NOMO-1 treated with dmso at 0.1 percent for 144 hours (cell line): ENCODE results near the gene SLC35G2.
"Not testable (repeated sequence)": the region's sequence is repeated elsewhere in the genome, so short reads cannot be mapped to it uniquely, and the experiment has no call there.

Experiments used
- DNase-seq: peaks from one replicate; lab custom pipeline; 2025; ENCODE audit not compliant: unreplicated experiment; lab: John Stamatoyannopoulos, UW

The SLC35G2 gene

DNA sequence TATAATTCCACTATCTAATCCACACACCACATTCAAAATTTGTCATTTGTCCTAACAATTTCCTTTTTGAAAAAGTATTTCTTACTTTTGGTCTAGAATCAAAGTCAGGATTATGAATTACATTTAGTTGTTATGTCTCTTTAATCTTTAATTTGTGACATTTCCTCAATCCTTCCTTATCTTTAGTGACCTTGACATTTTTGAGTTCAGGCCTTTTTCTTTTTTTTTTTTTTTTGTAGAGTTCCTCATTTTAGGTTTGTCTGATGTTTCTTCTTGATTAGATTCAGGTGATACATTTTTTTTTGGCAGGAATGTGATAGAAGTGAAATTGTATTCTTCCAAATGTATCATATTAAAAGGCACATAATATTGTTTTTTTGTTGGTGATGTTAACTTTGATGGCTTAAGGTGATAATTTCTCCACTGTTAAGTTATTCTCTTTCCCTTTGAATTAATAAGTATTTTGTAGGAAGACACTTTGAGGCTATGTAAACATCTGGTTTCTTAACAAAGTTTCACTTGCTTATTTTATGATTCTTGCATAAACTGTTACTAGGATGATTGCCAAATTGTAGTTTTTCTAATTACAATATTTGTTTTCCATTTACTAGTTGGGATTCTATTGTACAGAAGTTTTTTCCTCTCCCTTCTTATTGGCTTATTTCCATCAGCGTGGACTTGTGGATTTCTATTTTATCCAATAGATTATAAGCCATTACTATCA is 16.3 kb downstream of the SLC35G2 start:
- DNase-seq = peak; percentile 28

DNA sequence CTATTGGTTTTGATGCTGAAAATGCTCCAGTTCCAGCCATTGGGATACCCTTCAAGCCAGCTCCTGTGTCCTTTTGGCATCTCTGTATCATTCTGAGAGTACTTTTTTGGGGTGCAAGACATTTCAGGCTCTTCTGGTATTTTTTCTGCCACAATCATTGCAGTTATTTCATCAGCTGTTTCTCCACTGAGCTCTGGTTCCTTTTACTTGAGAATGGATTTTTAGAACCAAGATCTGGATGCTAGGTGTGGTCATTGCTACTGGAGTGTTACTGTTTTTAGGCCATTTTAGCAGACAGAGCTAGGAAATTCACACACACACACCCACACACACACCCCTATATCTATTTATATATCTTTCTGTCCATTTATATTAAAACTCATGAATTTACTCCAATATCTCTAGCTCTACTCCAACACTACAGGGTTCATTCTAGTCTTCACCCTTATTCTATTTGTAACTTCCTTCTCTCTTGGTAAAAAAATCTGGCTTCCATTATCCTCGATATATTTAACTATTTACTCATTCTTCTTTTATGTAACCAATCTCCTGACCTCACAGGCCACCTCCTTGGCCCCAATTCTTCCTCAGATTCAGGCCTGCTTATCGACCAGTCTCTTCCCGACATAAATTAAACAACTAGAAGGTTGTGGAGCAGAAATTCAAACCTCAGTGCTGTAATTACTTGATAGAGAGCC is 17.0 kb downstream of the SLC35G2 start:
- no peak for DNase-seq

GRCh38 chr3:136836511-136837156 is 17.7 kb downstream of the SLC35G2 start:
- DNase-seq = no peak

GRCh38 chr3:136838641-136839555 is 20.0 kb downstream of the SLC35G2 start:
- peak; percentile 38 for DNase-seq

DNA sequence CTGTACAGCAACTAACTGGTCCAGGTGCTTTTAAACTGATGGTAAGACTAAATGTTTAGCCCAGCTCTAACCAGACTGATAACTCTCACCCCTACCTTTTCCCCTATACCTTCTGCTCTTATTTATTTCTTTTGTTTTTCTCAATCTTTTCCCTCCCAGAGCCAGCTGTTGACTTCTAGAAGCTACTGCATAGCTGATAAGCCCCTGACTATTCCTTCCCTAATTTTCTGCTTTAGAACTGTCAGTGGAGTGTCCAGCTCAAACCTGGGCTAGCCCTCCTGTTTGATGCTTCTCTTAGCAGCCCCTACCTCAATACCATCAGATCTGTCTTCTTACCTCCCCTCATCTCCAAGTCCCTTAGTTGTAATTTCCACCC is 20.6 kb downstream of the SLC35G2 start:
- DNase-seq = no peak

DNA sequence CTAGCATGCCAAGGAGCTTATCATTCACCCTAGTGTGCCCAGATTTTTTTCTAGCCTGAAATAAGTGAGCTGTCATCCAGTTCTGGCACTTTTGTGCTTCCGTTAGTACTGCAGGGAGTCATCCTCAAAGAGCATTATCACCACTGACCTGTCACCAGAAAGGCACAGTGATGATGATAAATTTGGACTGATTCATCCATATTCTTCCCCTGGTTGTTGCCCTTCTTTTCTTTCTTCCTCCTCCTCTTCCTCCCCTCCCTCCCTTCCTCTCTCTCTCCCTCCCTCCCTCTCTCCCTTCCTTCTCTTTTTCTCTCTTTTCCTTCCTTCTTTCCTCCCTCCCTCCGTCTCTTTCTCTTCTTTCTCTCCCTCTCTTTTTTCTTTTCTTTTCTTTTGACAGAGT is 21.3 kb downstream of the SLC35G2 start:
- DNase-seq = no peak

- no peak for DNase-seq
Measured at GRCh38 chr3:136842294-136842693, 23.4 kb downstream of the SLC35G2 start.

DNA sequence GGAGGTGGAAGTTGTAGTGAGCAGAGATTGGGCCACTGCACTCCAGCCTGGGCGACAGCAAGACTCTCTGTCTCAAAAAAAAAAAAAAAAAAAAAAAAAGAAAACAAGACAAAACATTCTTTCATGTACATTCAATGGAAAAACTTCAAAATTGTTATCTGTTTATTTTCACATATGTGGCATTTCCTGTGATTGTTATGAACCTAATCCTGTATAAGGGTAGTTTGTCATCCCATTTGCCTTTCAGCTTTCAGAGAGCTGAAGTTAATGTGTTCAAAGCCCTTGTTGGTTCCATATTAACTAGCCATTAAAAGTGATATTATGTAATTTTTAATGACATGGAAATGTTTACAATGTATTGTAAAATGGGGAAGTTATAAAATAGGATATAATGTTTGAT is 25.8 kb downstream of the SLC35G2 start:
- DNase-seq = no peak

DNA sequence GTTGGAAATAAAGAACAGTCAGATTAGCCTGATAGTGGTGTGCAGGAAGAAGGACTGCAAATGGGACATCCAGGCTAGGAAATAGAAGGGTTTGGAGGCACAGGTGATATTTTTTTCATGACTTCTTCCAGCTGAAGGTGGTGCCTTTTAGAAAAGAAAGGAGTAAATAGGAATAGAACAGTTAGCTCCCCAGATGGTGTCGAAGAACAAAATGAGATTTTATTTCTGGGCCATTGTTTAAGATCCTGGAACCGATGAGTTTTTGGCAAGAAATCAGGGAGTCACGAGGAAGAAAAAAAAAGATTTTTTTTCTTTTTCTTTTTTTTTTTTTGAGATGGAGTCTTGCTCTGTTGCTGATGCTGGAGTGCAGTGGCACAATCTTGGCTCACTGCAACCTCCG is 33.3 kb downstream of the SLC35G2 start:
- no peak for DNase-seq

DNA sequence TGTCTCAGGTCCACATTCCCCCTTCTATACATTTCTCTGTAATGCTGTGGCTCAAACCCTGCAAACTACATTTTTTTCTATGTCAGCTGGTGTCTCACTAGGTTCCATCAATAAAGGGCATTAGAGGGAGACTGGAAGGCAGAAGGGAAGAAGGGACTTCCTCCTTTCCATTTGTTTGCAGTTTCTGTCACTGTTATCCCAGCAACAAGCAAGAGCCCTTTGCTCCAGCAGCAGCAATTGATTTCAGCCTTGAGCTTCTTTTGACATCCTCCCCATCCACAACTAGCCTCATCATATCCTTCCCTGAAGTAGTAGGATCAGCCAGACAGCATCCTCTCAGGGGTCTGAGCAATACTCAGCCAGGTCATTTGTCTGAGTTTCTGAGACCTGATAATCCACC is 37.7 kb downstream of the SLC35G2 start:
- DNase-seq = peak; percentile 15

- DNase-seq = no peak
Measured at GRCh38 chr3:136858381-136858780, 39.5 kb downstream of the SLC35G2 start.

DNA sequence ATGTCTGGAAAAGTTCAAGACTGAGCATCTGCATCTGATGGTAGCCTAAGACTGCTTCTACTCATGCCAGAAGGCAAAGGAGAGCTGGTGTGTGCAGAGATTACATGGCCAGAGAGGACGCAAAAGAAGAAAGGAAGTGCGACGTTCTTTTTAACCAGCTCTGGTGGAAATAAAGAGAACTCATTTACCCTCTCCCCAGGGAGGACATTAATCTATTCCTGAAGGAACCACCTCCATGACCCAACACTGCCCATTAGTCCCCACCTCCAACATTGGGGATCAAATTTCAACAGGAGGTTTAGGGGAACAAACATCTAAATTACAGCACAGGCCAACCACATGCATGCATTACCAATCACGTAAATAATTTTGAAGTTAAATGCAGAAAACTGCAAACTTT is 41.6 kb downstream of the SLC35G2 start:
- no peak for DNase-seq

DNA sequence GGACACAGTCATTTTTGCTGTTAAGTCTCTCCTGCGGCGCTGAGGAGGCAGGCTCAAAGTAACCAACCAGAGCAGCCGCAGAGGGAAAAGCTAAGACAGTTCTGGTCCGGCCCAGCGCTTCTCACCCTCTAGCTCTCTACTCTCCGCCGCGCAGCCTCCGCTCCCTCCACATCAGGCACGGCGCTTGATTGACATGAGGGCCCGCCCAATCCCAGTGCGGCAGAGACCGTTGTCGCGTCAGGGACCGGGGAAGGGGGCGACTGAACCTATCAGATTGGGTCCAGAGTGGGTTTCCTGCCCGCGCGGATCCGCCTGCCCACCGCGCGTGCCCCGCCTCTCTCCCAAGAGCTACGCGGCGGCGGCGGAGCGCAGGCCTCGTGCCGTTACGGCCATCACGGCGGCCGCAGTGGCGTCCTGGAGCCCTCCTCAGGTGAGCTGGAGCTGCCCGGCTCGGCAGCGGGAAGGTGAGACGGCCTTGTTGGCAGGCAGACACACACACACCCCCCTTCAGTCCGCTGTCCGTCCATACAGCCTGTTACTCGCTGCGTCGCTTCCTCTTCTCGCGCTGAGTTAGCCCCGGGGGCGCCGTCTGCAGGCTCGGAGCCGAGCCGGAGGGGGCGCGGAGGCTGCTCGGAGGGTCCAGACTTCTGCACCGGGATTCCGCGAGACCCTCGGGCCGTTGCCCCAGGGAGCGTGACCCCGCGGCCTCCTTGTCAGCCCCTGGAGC is 43.1 kb downstream of the SLC35G2 start, which contains the start of gene NCK1:
TSS of gene NCK1 (plus strand) at position 319 of the 727 bp plus-strand sequence. CDS start 65,794 bp downstream, outside the sequence.
- DNase-seq = peak; percentile 99

- peak; percentile 44 for DNase-seq
Measured at GRCh38 chr3:136862617-136863322, 43.8 kb downstream of the SLC35G2 start.

DNA sequence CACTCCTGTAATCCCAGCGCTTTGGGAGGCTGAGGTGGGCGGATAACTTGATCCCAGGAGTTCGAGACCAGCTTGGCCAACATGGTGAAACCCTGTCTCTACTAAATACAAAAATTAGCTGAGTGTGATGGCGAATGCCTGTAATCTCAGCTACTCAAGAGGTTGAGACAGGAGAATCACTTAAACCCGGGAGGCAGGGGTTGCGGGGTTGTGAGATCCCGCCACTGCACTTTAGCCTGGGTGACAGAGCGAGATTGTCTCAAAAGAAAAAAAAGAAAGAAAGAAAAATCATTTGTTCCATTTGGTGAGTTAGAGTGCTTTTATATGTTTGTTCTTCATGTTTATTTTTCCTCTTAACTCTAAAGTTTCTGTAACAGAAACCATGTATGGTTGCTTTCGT is 50.4 kb downstream of the SLC35G2 start:
- DNase-seq = no peak

DNA sequence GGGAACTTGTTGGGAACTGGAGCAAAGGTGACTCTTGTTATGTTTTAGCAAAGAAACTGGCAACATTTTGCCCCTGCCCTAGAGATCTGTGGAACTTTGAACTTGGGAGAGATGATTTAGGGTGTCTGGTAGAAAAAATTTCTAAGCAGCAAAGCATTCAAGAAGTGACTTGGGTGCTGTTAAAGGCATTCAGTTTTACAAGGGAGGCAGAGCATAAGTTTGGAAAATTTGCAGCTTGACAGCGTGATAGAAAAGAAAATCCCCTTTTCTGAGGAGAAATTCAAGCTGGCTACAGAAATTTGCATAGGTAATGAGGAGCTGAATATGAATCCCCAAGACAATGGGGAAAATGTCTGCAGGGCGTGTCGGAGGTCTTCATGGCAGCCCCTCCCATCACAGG is 53.3 kb downstream of the SLC35G2 start:
- DNase-seq = not testable (repeated sequence)

GRCh38 chr3:136879510-136879909 is 60.6 kb downstream of the SLC35G2 start:
- DNase-seq = not testable (repeated sequence)

GRCh38 chr3:136882571-136882970 is 63.6 kb downstream of the SLC35G2 start:
- DNase-seq = no peak

DNA sequence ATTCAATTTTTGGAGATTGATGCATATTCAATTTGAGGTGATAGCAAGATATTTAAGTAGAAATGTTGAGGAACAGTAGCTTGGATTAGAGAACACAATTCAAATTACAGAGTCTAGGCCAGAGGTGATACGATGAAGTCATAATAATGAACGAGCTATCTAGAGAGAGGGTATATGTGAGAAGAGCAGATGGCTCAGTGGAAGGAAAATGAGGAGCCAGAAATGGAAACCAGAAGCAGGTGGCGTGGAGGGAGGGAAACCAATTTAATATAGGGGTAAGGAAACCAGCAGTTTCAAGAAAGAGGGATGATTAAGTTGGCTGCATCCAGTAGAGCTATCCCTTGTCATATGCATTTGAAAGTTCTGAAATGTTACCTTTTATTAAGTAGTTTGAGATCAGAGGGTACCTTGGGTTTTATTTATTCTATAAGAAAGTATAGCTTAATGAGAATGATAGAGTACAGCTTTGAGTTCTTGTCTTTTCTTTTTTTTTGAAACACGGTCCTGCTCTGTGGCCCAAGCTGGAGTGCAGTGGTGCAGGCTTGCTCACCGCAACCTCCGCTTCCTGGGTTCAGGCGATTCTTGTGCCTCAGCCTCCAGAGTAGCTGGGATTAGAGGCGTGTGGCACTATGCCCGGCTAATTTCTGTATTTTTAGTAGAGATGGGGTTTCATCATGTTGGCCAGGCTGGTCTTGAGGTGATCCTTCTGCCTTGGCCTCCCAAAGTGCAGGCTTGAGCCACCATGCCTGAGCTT is 65.2 kb downstream of the SLC35G2 start:
- DNase-seq = no peak
